ENCODE measurements around the gene VPS25.

DNA sequence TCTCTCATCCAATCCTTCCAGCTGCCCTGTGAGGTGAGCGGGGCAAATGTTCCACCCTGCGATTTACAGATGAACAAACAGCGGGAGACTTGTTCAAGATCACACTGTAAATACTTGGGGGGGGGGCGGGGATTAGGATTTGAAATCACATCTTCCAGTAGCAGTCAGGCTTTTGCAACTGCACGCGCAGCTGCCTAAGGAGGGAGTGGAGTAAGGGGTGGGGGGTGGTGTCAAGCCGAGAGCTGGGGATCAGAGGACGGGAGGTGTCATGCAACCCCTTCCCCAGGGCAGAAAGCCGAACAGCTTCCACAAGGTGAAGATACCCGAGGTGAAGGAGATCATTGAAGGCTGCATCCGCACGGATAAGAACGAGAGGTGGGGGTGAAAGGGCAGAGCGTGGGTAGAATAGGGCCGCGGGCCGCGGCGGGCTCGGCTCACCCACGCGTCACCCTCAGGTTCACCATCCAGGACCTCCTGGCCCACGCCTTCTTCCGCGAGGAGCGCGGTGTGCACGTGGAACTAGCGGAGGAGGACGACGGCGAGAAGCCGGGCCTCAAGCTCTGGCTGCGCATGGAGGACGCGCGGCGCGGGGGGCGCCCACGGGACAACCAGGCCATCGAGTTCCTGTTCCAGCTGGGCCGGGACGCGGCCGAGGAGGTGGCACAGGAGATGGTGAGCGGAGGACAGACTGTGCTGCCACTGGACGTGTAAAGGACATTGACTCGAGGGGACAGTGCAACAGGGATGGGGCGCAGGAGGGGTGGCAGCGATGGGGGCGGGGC lies 11.8 kb downstream of the VPS25 start:
- TF ChIP-seq, protein P1, sequence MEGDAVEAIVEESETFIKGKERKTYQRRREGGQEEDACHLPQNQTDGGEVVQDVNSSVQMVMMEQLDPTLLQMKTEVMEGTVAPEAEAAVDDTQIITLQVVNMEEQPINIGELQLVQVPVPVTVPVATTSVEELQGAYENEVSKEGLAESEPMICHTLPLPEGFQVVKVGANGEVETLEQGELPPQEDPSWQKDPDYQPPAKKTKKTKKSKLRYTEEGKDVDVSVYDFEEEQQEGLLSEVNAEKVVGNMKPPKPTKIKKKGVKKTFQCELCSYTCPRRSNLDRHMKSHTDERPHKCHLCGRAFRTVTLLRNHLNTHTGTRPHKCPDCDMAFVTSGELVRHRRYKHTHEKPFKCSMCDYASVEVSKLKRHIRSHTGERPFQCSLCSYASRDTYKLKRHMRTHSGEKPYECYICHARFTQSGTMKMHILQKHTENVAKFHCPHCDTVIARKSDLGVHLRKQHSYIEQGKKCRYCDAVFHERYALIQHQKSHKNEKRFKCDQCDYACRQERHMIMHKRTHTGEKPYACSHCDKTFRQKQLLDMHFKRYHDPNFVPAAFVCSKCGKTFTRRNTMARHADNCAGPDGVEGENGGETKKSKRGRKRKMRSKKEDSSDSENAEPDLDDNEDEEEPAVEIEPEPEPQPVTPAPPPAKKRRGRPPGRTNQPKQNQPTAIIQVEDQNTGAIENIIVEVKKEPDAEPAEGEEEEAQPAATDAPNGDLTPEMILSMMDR (IDR thresholded peaks at IDR 0.05): no peak
- no peak for TF ChIP-seq POLR2A (IDR thresholded peaks at IDR 0.05)
